ENCODE results near the gene NUMB.

Gene NUMB

GRCh38 chr14:73494593-73494992, 36.2 kb upstream of the NUMB start:
- no peak overlapping the region for H3K4me3 ChIP-seq (IDR thresholded peaks at IDR 0.05; ENCODE audit: insufficient read depth, low read depth, low read length)
- H3K9ac ChIP-seq = no peak overlapping the region
- H3K4me1 ChIP-seq (ENCODE audit: low read depth, poor library complexity, severe bottlenecking) = peaks cover 15% of the 10 kb centered on the region
- H3K4me2 ChIP-seq = no peak overlapping the region
- H3K79me2 ChIP-seq (ENCODE audit: insufficient read depth, low read depth) = peaks cover 22% of the 10 kb centered on the region; the same call in 1 of the 2 replicates
- H3K36me3 ChIP-seq (ENCODE audit: insufficient read depth) = no peaks in the 10 kb centered on the region
- TF ChIP-seq CTCF (conservative IDR thresholded peaks at IDR 0.05; ENCODE audit: low read depth, low read length) = no peak
- no peak overlapping the region for H3K27ac ChIP-seq
- no peaks in the 10 kb centered on the region for H3K27me3 ChIP-seq (ENCODE audit: insufficient read depth, low read depth)
- no peaks in the 10 kb centered on the region for H4K20me1 ChIP-seq (ENCODE audit: insufficient read depth)
- no peak overlapping the region for H2AFZ ChIP-seq (ENCODE audit: low read depth)

- H3K27ac ChIP-seq = no peak overlapping the region
- no peaks in the 10 kb centered on the region for H4K20me1 ChIP-seq (ENCODE audit: insufficient read depth)
- H3K27me3 ChIP-seq (ENCODE audit: insufficient read depth, low read depth) = no peaks in the 10 kb centered on the region
- no peak for TF ChIP-seq CTCF (conservative IDR thresholded peaks at IDR 0.05; ENCODE audit: low read depth, low read length)
- H3K36me3 ChIP-seq (ENCODE audit: insufficient read depth) = no peaks in the 10 kb centered on the region
- H3K79me2 ChIP-seq (ENCODE audit: insufficient read depth, low read depth) = peaks cover 22% of the 10 kb centered on the region; the same call in 1 of the 2 replicates
- H3K9ac ChIP-seq = no peak overlapping the region
- H3K4me1 ChIP-seq (ENCODE audit: low read depth, poor library complexity, severe bottlenecking) = peaks cover 15% of the 10 kb centered on the region
- no peak overlapping the region for H3K4me3 ChIP-seq (IDR thresholded peaks at IDR 0.05; ENCODE audit: insufficient read depth, low read depth, low read length)
- no peak overlapping the region for H2AFZ ChIP-seq (ENCODE audit: low read depth)
- peak overlapping the region; percentile 76; the same call in 1 of the 2 replicates for H3K4me2 ChIP-seq
Observed at GRCh38 chr14:73492670-73493069, 34.3 kb upstream of the NUMB start.

GRCh38 chr14:73492043-73492552, 33.8 kb upstream of the NUMB start:
- peak overlapping the region; percentile 76 for H3K4me2 ChIP-seq
- H4K20me1 ChIP-seq (ENCODE audit: insufficient read depth) = no peaks in the 10 kb centered on the region
- H3K9ac ChIP-seq = no peak overlapping the region
- H3K27ac ChIP-seq = no peak overlapping the region
- H3K4me3 ChIP-seq (IDR thresholded peaks at IDR 0.05; ENCODE audit: insufficient read depth, low read depth, low read length) = no peak overlapping the region
- no peaks in the 10 kb centered on the region for H3K36me3 ChIP-seq (ENCODE audit: insufficient read depth)
- H3K79me2 ChIP-seq (ENCODE audit: insufficient read depth, low read depth) = peaks cover 22% of the 10 kb centered on the region; the same call in 1 of the 2 replicates
- TF ChIP-seq CTCF (conservative IDR thresholded peaks at IDR 0.05; ENCODE audit: low read depth, low read length) = no peak
- no peaks in the 10 kb centered on the region for H3K27me3 ChIP-seq (ENCODE audit: insufficient read depth, low read depth)
- no peak overlapping the region for H2AFZ ChIP-seq (ENCODE audit: low read depth)
- H3K4me1 ChIP-seq (ENCODE audit: low read depth, poor library complexity, severe bottlenecking) = peaks cover 15% of the 10 kb centered on the region

GRCh38 chr14:73491256-73492042, 33.1 kb upstream of the NUMB start:
- Histone ChIP-seq H2AFZ (ENCODE audit: low read depth) (peak overlapping the region; percentile 83), H3K27me3 (ENCODE audit: insufficient read depth, low read depth) (no peaks in the 10 kb centered on the region), H3K27ac (peak overlapping the region; percentile 72), H3K36me3 (ENCODE audit: insufficient read depth) (no peaks in the 10 kb centered on the region), H3K4me1 (ENCODE audit: low read depth, poor library complexity, severe bottlenecking) (peaks cover 15% of the 10 kb centered on the region), H4K20me1 (ENCODE audit: insufficient read depth) (no peaks in the 10 kb centered on the region), H3K4me3 (IDR thresholded peaks at IDR 0.05; ENCODE audit: insufficient read depth, low read depth, low read length) (no peak overlapping the region), H3K9ac (peak overlapping the region; percentile 83), H3K4me2 (peak overlapping the region; percentile 76), H3K79me2 (ENCODE audit: insufficient read depth, low read depth) (peaks cover 22% of the 10 kb centered on the region; the same call in 1 of the 2 replicates)
- no peak for TF ChIP-seq CTCF (conservative IDR thresholded peaks at IDR 0.05; ENCODE audit: low read depth, low read length)
